Measurements from ENCODE around the gene ATP9B. TPM values are rescaled to one million over a fixed set of nuclear protein-coding genes. Genes with fewer than 3 reads are reported as not detected.

Gene ATP9B
- total and polyA plus RNA-seq, 10 of the 15 experiments (the other 5 are each of a cell fraction or from before 2014, with no cell fraction given), result 0.74 to 20.7 (median 12.9) TPM

GRCh38 chr18:79394534-79395307 is 325.5 kb downstream of the ATP9B start:
- FAIRE-seq (no peak), ATAC-seq (peak; percentile 4), DNase-seq (ENCODE audit: low read depth, low spot score) (no peak)
- peaks cover 2 to 21% of the 10 kb centered on the region in 2 experiments; a peak in 3 of 4 replicates for H3K27me3 ChIP-seq (replicated peaks in 1 of 2; ENCODE audit: control insufficient read depth in 2 of 2, insufficient read depth in 2 of 2, low read length in 1 of 2)
- intact Hi-C loops (cut with micrococcal nuclease; ENCODE audit: unreplicated experiment) (loop anchor here (5.0 kb wide), 2 partner anchors 73 to 133 kb away; no protein-coding TSS in a partner anchor), in situ Hi-C loops (cut with MboI) (loop anchor here (10.0 kb wide), 1 partner anchor 560 kb away; the partner anchor contains the start of gene SLC66A2)
- no peaks in the 10 kb centered on the region for H3K36me3 ChIP-seq (ENCODE audit: control insufficient read depth in 2 of 2, insufficient read depth in 2 of 2, low read length in 1 of 2)
- ChIA-PET CTCF (interaction anchor here (2.7 kb wide), 1 partner anchor 15 kb away, joined by 21 read pairs; no protein-coding TSS in a partner anchor), POLR2A (no interaction called here), SMC1A (ENCODE audit: uncharacterized antibody, unreplicated experiment) (no interaction called here), RAD21 (ENCODE audit: unreplicated experiment) (interaction anchor here (2.3 kb wide), 1 partner anchor 20 kb away, joined by 8 read pairs; no protein-coding TSS in a partner anchor)
- 0 out of 2 replicates have a peak overlapping the region, but pooled peaks have one; percentile 32 for H3K4me3 ChIP-seq
- peaks cover 16% of the 10 kb centered on the region for H3K4me1 ChIP-seq (ENCODE audit: control insufficient read depth, insufficient read depth, low read length)
- no peaks in the 10 kb centered on the region for H3K79me2 ChIP-seq (ENCODE audit: control insufficient read depth, insufficient read depth, low read length)
- H2AFZ ChIP-seq (ENCODE audit: control insufficient read depth, low read depth, low read length), result peak overlapping the region; percentile 12; the same call in 1 of the 2 replicates
- H3K27ac ChIP-seq (ENCODE audit: control insufficient read depth, insufficient read depth), result no peak overlapping the region
- no peak overlapping the region for H3K9ac ChIP-seq (ENCODE audit: control insufficient read depth, insufficient read depth, low read length)
- H3K4me2 ChIP-seq (ENCODE audit: control insufficient read depth, insufficient read depth), result peak overlapping the region; percentile 71
- BruUV-seq (replicated peaks), result no TSS peak
- WGBS (ENCODE audit: insufficient coverage, insufficient replicate concordance, low lambda C conversion rate, missing lambda C conversion rate), result 3% methylated on average over 61 of the region's 67 CpGs
- H4K20me1 ChIP-seq (ENCODE audit: control insufficient read depth, insufficient read depth), result no peaks in the 10 kb centered on the region
- TF ChIP-seq BACH1 (IDR thresholded peaks at IDR 0.05; ENCODE audit: borderline replicate concordance), result 0 out of 2 replicates have a peak, but pooled peaks have one; percentile 19
- TF ChIP-seq ZNF622 (IDR thresholded peaks at IDR 0.05), result no peak
- TF ChIP-seq BHLHE40 (IDR thresholded peaks at IDR 0.05; ENCODE audit: borderline replicate concordance in 1 of 2, low read depth in 2 of 2, low read length in 1 of 2), result peak; percentile 39 to 47; a peak in 2 of 4 replicates
- TF ChIP-seq IKZF1 (conservative IDR thresholded peaks at IDR 0.05), result peak; percentile 23; the same call in 1 of the 2 replicates
- TF ChIP-seq TCF3 (IDR thresholded peaks at IDR 0.05; ENCODE audit: borderline replicate concordance, insufficient read depth, low read depth, low read length), result no peak
- TF ChIP-seq SUZ12 (IDR thresholded peaks at IDR 0.05; ENCODE audit: unreplicated experiment), result peak; percentile 49
- no peaks in the 10 kb centered on the region for H3K9me3 ChIP-seq (replicated peaks; ENCODE audit: control insufficient read depth, insufficient read depth, low read length)
